Right lobe of liver (tissue), 4 donors: ENCODE results near the gene PITPNC1.

ENCODE experiments used
- POLR2A ChIP-seq: fragments of 450-650 bp; IDR thresholded peaks from one replicate; pipeline ENCODE4 v1.6.1; 2017; ENCODE audit warnings: antibody characterized with exemption, mild to moderate bottlenecking
- TF ChIP-seq, protein P1 (sequence below), 4 donors: fragments of 200-600 bp in 3 of 4; fragments of 450-650 bp in 1 of 4; IDR thresholded peaks; one replicate each; pipeline versions ENCODE4 v1.5.1 to v1.8.0; 2016 to 2022; ENCODE audit warnings: antibody characterized with exemption in 4 of 4, mild to moderate bottlenecking in 2 of 4
- donor health status: DM: no; HTN: no; CAD: no.
- donor health status: DM: no; HTN: no; CAD: no.
- donor health status: DM: no; HTN: yes; CAD: no.

GRCh38 chr17:67504182-67504581 lies 127.1 kb downstream of the PITPNC1 start:
- TF ChIP-seq, protein P1, sequence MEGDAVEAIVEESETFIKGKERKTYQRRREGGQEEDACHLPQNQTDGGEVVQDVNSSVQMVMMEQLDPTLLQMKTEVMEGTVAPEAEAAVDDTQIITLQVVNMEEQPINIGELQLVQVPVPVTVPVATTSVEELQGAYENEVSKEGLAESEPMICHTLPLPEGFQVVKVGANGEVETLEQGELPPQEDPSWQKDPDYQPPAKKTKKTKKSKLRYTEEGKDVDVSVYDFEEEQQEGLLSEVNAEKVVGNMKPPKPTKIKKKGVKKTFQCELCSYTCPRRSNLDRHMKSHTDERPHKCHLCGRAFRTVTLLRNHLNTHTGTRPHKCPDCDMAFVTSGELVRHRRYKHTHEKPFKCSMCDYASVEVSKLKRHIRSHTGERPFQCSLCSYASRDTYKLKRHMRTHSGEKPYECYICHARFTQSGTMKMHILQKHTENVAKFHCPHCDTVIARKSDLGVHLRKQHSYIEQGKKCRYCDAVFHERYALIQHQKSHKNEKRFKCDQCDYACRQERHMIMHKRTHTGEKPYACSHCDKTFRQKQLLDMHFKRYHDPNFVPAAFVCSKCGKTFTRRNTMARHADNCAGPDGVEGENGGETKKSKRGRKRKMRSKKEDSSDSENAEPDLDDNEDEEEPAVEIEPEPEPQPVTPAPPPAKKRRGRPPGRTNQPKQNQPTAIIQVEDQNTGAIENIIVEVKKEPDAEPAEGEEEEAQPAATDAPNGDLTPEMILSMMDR (IDR thresholded peaks at IDR 0.05) = no peak
- no peak for TF ChIP-seq POLR2A
